Suprapubic skin (tissue), 4 donors: ENCODE measurements around the gene UGDH.

ENCODE experiments used
- EP300 ChIP-seq: sonication (generic); formaldehyde crosslinking; IDR thresholded peaks from one replicate; pipeline ENCODE4 v1.6.1; 2017; ENCODE audit warnings: antibody characterized with exemption
- POLR2A ChIP-seq, 2 donors: fragments of 450-650 bp; IDR thresholded peaks; one replicate each; pipeline ENCODE4 v1.6.1; 2017; ENCODE audit warnings: antibody characterized with exemption in 2 of 2, mild to moderate bottlenecking in 2 of 2, moderate library complexity in 2 of 2
- POLR2AphosphoS5 ChIP-seq, 3 donors: sonication (generic); formaldehyde crosslinking; IDR thresholded peaks; one replicate each; pipeline ENCODE4 v1.6.1; 2017; ENCODE audit warnings: antibody characterized with exemption in 3 of 3
- TF ChIP-seq, protein P1 (sequence below), 2 donors: fragments of 200-600 bp in 1 of 2; fragments of 450-650 bp in 1 of 2; sonication (generic) in 1 of 2; IDR thresholded peaks; one replicate each; pipeline ENCODE4 v1.5.1; 2016 to 2019; ENCODE audit warnings: antibody characterized with exemption in 2 of 2, mild to moderate bottlenecking in 1 of 2, moderate library complexity in 1 of 2

DNA sequence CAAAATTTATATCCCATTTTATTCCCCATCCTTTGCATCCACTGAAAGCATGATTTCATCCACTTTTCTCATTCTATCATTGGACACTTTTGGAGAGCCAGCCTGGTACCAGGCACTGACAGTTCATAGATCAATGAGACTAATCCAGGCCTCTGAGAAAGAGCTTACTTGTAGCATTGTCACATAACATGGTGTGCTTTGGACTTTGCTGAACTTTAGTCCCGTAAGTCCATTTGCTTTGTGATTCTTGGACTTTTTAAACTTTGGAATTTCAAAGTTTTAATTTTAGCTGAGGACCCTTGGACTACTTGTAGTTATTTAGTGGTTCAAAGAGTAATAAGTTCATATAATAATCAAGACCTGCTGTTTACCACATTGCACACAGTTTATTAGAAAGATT is 56.8 kb downstream of the UGDH start:
- TF ChIP-seq, protein P1, sequence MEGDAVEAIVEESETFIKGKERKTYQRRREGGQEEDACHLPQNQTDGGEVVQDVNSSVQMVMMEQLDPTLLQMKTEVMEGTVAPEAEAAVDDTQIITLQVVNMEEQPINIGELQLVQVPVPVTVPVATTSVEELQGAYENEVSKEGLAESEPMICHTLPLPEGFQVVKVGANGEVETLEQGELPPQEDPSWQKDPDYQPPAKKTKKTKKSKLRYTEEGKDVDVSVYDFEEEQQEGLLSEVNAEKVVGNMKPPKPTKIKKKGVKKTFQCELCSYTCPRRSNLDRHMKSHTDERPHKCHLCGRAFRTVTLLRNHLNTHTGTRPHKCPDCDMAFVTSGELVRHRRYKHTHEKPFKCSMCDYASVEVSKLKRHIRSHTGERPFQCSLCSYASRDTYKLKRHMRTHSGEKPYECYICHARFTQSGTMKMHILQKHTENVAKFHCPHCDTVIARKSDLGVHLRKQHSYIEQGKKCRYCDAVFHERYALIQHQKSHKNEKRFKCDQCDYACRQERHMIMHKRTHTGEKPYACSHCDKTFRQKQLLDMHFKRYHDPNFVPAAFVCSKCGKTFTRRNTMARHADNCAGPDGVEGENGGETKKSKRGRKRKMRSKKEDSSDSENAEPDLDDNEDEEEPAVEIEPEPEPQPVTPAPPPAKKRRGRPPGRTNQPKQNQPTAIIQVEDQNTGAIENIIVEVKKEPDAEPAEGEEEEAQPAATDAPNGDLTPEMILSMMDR (IDR thresholded peaks at IDR 0.05): no peak
- no peak for TF ChIP-seq POLR2A (IDR thresholded peaks at IDR 0.05)
- TF ChIP-seq EP300: no peak
- no peak for TF ChIP-seq POLR2AphosphoS5 (IDR thresholded peaks at IDR 0.05)
